HepG2 (cell line): ENCODE measurements around the gene CA6. TPM values are rescaled to one million over a fixed set of nuclear protein-coding genes. Genes with fewer than 3 reads are reported as not detected.

Source experiments
- ATAC-seq: fragments of 200-7000 bp; cut with Tn5 transposase; 3 replicates; pipeline ENCODE4 v1.9.1; 2020; ENCODE audit warnings: mild to moderate bottlenecking, moderate library complexity
- BruUV-seq: library from RNA; stranded (reverse); fragments of 400-500 nt; replicated peaks from 2 replicates; lab custom pipeline; 2021; lab: Mats Ljungman, UMichigan
- CTCF ChIA-PET: fragments of 300-600 bp; formaldehyde crosslinking; extraction: SDS; loops from one replicate; lab custom pipeline; 2021; ENCODE audit warnings: low total read pairs, inconsistent platforms, low intra/inter-chr PET ratio; lab: Yijun Ruan, JAX
- POLR2A ChIA-PET: fragments of 350-600 bp; sonication (Branson Sonifier 250); formaldehyde crosslinking; loops from one replicate; lab custom pipeline; 2020; ENCODE audit warnings: antibody characterized with exemption, inconsistent platforms; lab: Yijun Ruan, JAX
- DNase-seq: peaks from one replicate; pipeline ENCODE4 v3.0.0-alpha.2; 2015; ENCODE audit warnings: low spot score
- FAIRE-seq: peaks from 3 replicates; lab custom pipeline; 2011; peaks lifted over from hg19 to GRCh38; lab: Jason Lieb, UNC
- H2AFZ ChIP-seq: one replicate; pipeline ENCODE4 v1.6.1; 2011; ENCODE audit warnings: low read length, inconsistent platforms
- H3K27ac ChIP-seq: fragments of 300-600 bp; 3 replicates; pipeline ENCODE4 v1.8.0; 2011; ENCODE audit warnings: mixed run types, mild to moderate bottlenecking, mixed read lengths, low read length, inconsistent platforms; ENCODE audit not compliant: insufficient read depth; ENCODE audit errors: extremely low read length
- H3K27me3 ChIP-seq, 2 experiments: fragments of 200-600 bp in 1 of 2; 2 replicates in 1 of 2; 3 replicates in 1 of 2; pipeline versions ENCODE4 v1.6.0 to v1.8.0; 2011; ENCODE audit warnings: low read length in 2 of 2, mild to moderate bottlenecking in 2 of 2, moderate library complexity in 2 of 2, inconsistent platforms in 1 of 2; ENCODE audit not compliant: insufficient read depth in 2 of 2, control insufficient read depth in 1 of 2
- H3K36me3 ChIP-seq, 2 experiments: fragments of 200-600 bp in 1 of 2; replicated peaks in 1 of 2; 2 replicates in 1 of 2; 3 replicates in 1 of 2; pipeline versions ENCODE4 v1.5.1 to v1.8.0; 2011; ENCODE audit warnings: low read length in 2 of 2, inconsistent platforms in 1 of 2; ENCODE audit not compliant: insufficient read depth in 2 of 2, control insufficient read depth in 1 of 2
- H3K4me1 ChIP-seq: 2 replicates; pipeline ENCODE4 v1.5.1; 2012; ENCODE audit warnings: low read length, inconsistent platforms; ENCODE audit not compliant: insufficient read depth
- H3K4me2 ChIP-seq: 2 replicates; pipeline ENCODE4 v1.6.0; 2011; ENCODE audit warnings: low read depth, low read length, inconsistent platforms
- H3K4me3 ChIP-seq, 3 experiments: fragments of 200-600 bp in 1 of 3; sonication (generic), shearing (Covaris generic) in 1 of 3; replicated peaks in 1 of 3; 2 replicates each; pipeline ENCODE4 v1.5.1; 2011 to 2016; ENCODE audit warnings: low read length in 3 of 3, inconsistent platforms in 2 of 3, low read depth in 2 of 3, mild to moderate bottlenecking in 2 of 3, control low read depth in 1 of 3, mixed read lengths in 1 of 3; ENCODE audit not compliant: insufficient read depth in 1 of 3
- H3K79me2 ChIP-seq: one replicate; pipeline ENCODE4 v1.6.1; 2011; ENCODE audit warnings: low read length, inconsistent platforms; ENCODE audit not compliant: insufficient read depth
- H3K9ac ChIP-seq: 2 replicates; pipeline ENCODE4 v1.6.0; 2011; ENCODE audit warnings: mild to moderate bottlenecking, low read depth, low read length, inconsistent platforms; ENCODE audit not compliant: insufficient read depth
- H3K9me3 ChIP-seq: 2 replicates; pipeline ENCODE4 v1.5.1; 2012; ENCODE audit warnings: mild to moderate bottlenecking, low read length
- H4K20me1 ChIP-seq: 2 replicates; pipeline ENCODE4 v1.6.0; 2011; ENCODE audit warnings: inconsistent platforms, mild to moderate bottlenecking, low read length, moderate library complexity; ENCODE audit not compliant: insufficient read depth
- ESRRA ChIP-seq: sonication (generic); formaldehyde crosslinking; IDR thresholded peaks from 2 replicates; pipeline ENCODE4 v1.5.1; 2020; ENCODE audit warnings: mild to moderate bottlenecking, low read depth, missing genetic modification reagents
- ETV5 ChIP-seq: IDR thresholded peaks from 2 replicates; pipeline ENCODE4 v1.6.1; 2018; ENCODE audit warnings: missing biosample characterization, missing genetic modification reagents, inconsistent platforms, borderline replicate concordance
- NCOA1 ChIP-seq: sonication (generic); formaldehyde crosslinking; IDR thresholded peaks from 2 replicates; pipeline ENCODE4 v1.9.0; 2021; ENCODE audit warnings: missing genetic modification reagents
- PHF5A ChIP-seq: IDR thresholded peaks from one replicate; pipeline ENCODE4 v1.6.1; 2018; ENCODE audit warnings: low read depth, missing genetic modification reagents; ENCODE audit not compliant: unreplicated experiment
- ZNF770 ChIP-seq: sonication (generic); formaldehyde crosslinking; IDR thresholded peaks from 2 replicates; pipeline ENCODE4 v1.5.0; 2020; ENCODE audit warnings: mild to moderate bottlenecking, missing genetic modification reagents
- WGBS: methylation state at CpG from one replicate; pipeline ENCODE4 v1.1.6; 2017; ENCODE audit warnings: low lambda C conversion rate; 5-methylcytosine and 5-hydroxymethylcytosine counted together
- in situ Hi-C: cut with HindIII; loops from 2 replicates; pipeline ENCODE4 v1.10.0; 2017; ENCODE audit warnings: low pct_unique_long_range_greater_than_20kb; ENCODE audit not compliant: extremely low pct_ligation_motif_present
- intact Hi-C: fragments of 100-400 bp; cut with micrococcal nuclease; formaldehyde crosslinking; loops from one replicate; pipeline ENCODE4 v1.10.0; 2022; ENCODE audit not compliant: unreplicated experiment
- polyA plus RNA-seq, 8 experiments: library from polyadenylated mRNA; depleted of rRNA in 3 of 8; stranded (reverse) in 7 of 8; unstranded in 1 of 8; fragments of >200 nt; fragmentation: Illumina TruSeq in 4 of 8; extraction: Trizol in 4 of 8; gene quantifications; 2 replicates each; pipeline versions ENCODE4 v1.2.1 to v1.2.3, GENCODE V29; 2011 to 2016; ENCODE audit warnings: low read depth in 4 of 8, missing spikeins in 1 of 8, mixed read lengths in 1 of 8; ENCODE audit not compliant: insufficient read depth in 1 of 8
- total RNA-seq, 5 experiments: library from RNA; depleted of rRNA; stranded (reverse); fragments of >200 nt; fragmentation: Illumina TruSeq; extraction: Trizol; gene quantifications; 2 replicates each; pipeline ENCODE4 v1.2.3, GENCODE V29; 2016; ENCODE audit warnings: low read depth in 1 of 5
- TF ChIP-seq, protein P1 (sequence below): sonication (generic); formaldehyde crosslinking; conservative IDR thresholded peaks from 2 replicates; pipeline ENCODE4 v1.4.0; 2020; ENCODE audit warnings: missing genetic modification reagents
- TF ChIP-seq, protein P2 (sequence below): sonication (generic); formaldehyde crosslinking; IDR thresholded peaks from 2 replicates; pipeline ENCODE4 v1.4.0; 2020; ENCODE audit warnings: missing genetic modification reagents
- TF ChIP-seq, protein P3 (sequence below): sonication (generic); formaldehyde crosslinking; IDR thresholded peaks from 2 replicates; pipeline ENCODE4 v1.8.1; 2022; ENCODE audit warnings: mild to moderate bottlenecking, missing genetic modification reagents
- TF ChIP-seq, protein P4 (sequence below): sonication (generic); formaldehyde crosslinking; IDR thresholded peaks from 2 replicates; pipeline ENCODE4; 2020; ENCODE audit warnings: missing genetic modification reagents, mild to moderate bottlenecking, borderline replicate concordance
- TF ChIP-seq, protein P5 (sequence below): sonication (generic); formaldehyde crosslinking; IDR thresholded peaks from 2 replicates; pipeline ENCODE4 v1.5.0; 2020; ENCODE audit warnings: missing genetic modification reagents

CA6 gene
- total and polyA plus RNA-seq, 2 of the 13 experiments (the other 11 are each of a cell fraction or from before 2014, with no cell fraction given): not detected

DNA sequence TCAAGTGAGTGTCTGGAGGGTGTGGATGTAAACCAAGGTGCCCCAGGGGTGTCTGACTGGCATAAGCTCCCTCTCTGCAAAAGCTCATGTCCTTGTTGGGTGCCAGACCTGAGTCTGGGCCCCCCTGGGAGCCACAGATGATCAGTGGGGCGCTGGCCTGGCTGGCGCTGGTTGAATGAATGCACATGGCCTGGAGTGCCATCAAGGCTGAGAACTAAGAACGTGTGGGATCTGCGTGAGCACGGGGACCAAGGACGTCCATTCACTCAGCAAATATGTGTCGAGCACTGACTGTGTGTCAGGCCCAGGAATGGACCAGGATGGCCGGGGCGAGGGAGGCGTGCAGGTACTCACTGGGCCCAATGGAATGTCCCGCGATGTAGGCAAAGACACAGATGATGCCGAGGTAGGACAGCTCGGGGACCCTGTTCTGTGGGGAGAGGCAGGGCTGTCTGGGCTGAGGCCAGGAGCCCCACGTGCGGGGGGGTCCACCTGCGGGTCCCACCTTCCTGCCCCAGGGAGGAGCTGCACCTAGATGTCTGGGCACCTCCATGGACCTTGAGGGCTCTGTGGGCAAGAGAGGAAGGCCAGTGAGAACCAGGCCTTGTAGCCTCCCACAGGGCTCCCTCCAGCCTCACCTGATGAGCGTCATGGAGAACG lies 61.4 kb downstream of the CA6 start (continued):
- TF ChIP-seq, protein P1, sequence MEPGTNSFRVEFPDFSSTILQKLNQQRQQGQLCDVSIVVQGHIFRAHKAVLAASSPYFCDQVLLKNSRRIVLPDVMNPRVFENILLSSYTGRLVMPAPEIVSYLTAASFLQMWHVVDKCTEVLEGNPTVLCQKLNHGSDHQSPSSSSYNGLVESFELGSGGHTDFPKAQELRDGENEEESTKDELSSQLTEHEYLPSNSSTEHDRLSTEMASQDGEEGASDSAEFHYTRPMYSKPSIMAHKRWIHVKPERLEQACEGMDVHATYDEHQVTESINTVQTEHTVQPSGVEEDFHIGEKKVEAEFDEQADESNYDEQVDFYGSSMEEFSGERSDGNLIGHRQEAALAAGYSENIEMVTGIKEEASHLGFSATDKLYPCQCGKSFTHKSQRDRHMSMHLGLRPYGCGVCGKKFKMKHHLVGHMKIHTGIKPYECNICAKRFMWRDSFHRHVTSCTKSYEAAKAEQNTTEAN: no peak

GRCh38 chr1:9008236-9008635 lies 62.6 kb downstream of the CA6 start:
- no peak overlapping the region for H3K4me2 ChIP-seq
- no peak overlapping the region for H3K27ac ChIP-seq
- no peaks in the 10 kb centered on the region for H3K36me3 ChIP-seq
- WGBS: 70% methylated on average over 8 of the region's 10 CpGs
- no peak overlapping the region for H2AFZ ChIP-seq
- no peak overlapping the region for H3K4me3 ChIP-seq
- no peaks in the 10 kb centered on the region for H3K9me3 ChIP-seq
- no TSS peak for BruUV-seq
- peaks cover 4 to 13% of the 10 kb centered on the region in 2 experiments; a peak in 4 of 5 replicates for H3K27me3 ChIP-seq
- TF ChIP-seq, protein P2, sequence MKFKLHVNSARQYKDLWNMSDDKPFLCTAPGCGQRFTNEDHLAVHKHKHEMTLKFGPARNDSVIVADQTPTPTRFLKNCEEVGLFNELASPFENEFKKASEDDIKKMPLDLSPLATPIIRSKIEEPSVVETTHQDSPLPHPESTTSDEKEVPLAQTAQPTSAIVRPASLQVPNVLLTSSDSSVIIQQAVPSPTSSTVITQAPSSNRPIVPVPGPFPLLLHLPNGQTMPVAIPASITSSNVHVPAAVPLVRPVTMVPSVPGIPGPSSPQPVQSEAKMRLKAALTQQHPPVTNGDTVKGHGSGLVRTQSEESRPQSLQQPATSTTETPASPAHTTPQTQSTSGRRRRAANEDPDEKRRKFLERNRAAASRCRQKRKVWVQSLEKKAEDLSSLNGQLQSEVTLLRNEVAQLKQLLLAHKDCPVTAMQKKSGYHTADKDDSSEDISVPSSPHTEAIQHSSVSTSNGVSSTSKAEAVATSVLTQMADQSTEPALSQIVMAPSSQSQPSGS (CRISPR knock-in tag): no peak
- TF ChIP-seq ZNF770: no peak
- TF ChIP-seq PHF5A (CRISPR knock-in tag): no peak
- TF ChIP-seq, protein P3, sequence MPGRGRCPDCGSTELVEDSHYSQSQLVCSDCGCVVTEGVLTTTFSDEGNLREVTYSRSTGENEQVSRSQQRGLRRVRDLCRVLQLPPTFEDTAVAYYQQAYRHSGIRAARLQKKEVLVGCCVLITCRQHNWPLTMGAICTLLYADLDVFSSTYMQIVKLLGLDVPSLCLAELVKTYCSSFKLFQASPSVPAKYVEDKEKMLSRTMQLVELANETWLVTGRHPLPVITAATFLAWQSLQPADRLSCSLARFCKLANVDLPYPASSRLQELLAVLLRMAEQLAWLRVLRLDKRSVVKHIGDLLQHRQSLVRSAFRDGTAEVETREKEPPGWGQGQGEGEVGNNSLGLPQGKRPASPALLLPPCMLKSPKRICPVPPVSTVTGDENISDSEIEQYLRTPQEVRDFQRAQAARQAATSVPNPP (CRISPR knock-in tag): no peak
- TF ChIP-seq ETV5 (CRISPR knock-in tag): no peak
- TF ChIP-seq, protein P4, sequence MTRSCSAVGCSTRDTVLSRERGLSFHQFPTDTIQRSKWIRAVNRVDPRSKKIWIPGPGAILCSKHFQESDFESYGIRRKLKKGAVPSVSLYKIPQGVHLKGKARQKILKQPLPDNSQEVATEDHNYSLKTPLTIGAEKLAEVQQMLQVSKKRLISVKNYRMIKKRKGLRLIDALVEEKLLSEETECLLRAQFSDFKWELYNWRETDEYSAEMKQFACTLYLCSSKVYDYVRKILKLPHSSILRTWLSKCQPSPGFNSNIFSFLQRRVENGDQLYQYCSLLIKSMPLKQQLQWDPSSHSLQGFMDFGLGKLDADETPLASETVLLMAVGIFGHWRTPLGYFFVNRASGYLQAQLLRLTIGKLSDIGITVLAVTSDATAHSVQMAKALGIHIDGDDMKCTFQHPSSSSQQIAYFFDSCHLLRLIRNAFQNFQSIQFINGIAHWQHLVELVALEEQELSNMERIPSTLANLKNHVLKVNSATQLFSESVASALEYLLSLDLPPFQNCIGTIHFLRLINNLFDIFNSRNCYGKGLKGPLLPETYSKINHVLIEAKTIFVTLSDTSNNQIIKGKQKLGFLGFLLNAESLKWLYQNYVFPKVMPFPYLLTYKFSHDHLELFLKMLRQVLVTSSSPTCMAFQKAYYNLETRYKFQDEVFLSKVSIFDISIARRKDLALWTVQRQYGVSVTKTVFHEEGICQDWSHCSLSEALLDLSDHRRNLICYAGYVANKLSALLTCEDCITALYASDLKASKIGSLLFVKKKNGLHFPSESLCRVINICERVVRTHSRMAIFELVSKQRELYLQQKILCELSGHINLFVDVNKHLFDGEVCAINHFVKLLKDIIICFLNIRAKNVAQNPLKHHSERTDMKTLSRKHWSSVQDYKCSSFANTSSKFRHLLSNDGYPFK (CRISPR knock-in tag): no peak
- no peak for TF ChIP-seq NCOA1
- TF ChIP-seq ESRRA (CRISPR knock-in tag): no peak
- TF ChIP-seq, protein P5, sequence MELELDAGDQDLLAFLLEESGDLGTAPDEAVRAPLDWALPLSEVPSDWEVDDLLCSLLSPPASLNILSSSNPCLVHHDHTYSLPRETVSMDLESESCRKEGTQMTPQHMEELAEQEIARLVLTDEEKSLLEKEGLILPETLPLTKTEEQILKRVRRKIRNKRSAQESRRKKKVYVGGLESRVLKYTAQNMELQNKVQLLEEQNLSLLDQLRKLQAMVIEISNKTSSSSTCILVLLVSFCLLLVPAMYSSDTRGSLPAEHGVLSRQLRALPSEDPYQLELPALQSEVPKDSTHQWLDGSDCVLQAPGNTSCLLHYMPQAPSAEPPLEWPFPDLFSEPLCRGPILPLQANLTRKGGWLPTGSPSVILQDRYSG (CRISPR knock-in tag): no peak
- H3K79me2 ChIP-seq: no peaks in the 10 kb centered on the region
- ChIA-PET POLR2A (no interaction called here), CTCF (no interaction called here)
- H4K20me1 ChIP-seq: no peaks in the 10 kb centered on the region
- in situ Hi-C loops: loop anchor here (5.0 kb wide), 1 partner anchor 91 kb away; no protein-coding TSS in a partner anchor
- H3K9ac ChIP-seq: no peak overlapping the region
- intact Hi-C loops: no loop called here
- ATAC-seq: no peak
- FAIRE-seq: no peak
- no peak for DNase-seq
- H3K4me1 ChIP-seq: peaks cover 29% of the 10 kb centered on the region
